Measurements from ENCODE around the gene PIRT. TPM values are rescaled to one million over a fixed set of nuclear protein-coding genes. Genes with fewer than 3 reads are reported as not detected.

The PIRT gene
- total RNA-seq, 1 donor from 2014 or later: not detected

- intact Hi-C loops (cut with micrococcal nuclease): no loop called here
Observed at GRCh38 chr17:10790491-10791401, 47.1 kb downstream of the PIRT start.

GRCh38 chr17:10789694-10790271 is 48.1 kb downstream of the PIRT start:
- intact Hi-C loops (cut with micrococcal nuclease): no loop called here

- intact Hi-C loops (cut with micrococcal nuclease): no loop called here
Observed at GRCh38 chr17:10787306-10788045, 50.4 kb downstream of the PIRT start.

GRCh38 chr17:10785295-10785694 is 52.6 kb downstream of the PIRT start:
- intact Hi-C loops (cut with micrococcal nuclease): no loop called here

- intact Hi-C loops (cut with micrococcal nuclease): no loop called here
Observed at GRCh38 chr17:10779609-10780008, 58.3 kb downstream of the PIRT start.

- intact Hi-C loops (cut with micrococcal nuclease): no loop called here
Observed at GRCh38 chr17:10777890-10778289, 60.0 kb downstream of the PIRT start.

- intact Hi-C loops (cut with micrococcal nuclease): no loop called here
Observed at GRCh38 chr17:10777131-10777807, 60.6 kb downstream of the PIRT start.

GRCh38 chr17:10776381-10776780 is 61.5 kb downstream of the PIRT start:
- intact Hi-C loops (cut with micrococcal nuclease): no loop called here

- intact Hi-C loops (cut with micrococcal nuclease): no loop called here
Observed at GRCh38 chr17:10775740-10776356, 62.0 kb downstream of the PIRT start.

- intact Hi-C loops (cut with micrococcal nuclease): no loop called here
Observed at GRCh38 chr17:10775058-10775457, 62.8 kb downstream of the PIRT start.

- intact Hi-C loops (cut with micrococcal nuclease): loop anchor here (5.0 kb wide), 1 partner anchor 74 kb away; no protein-coding TSS in a partner anchor
Observed at GRCh38 chr17:10773391-10773790, 64.5 kb downstream of the PIRT start.

Other genes starting within 250 kb of the PIRT start
- 5.0 TPM in 2 replicates for gene MYH3, start 180.8 kb downstream of the PIRT start, total RNA-seq
- gene SCO1, start 140.6 kb downstream of the PIRT start, total RNA-seq: 24.2 and 27.9 TPM in 2 replicates
- gene ADPRM, start 140.5 kb downstream of the PIRT start, total RNA-seq: 10.9 and 11.4 TPM in 2 replicates
- gene TMEM220, start 108.1 kb downstream of the PIRT start, total RNA-seq: 0.57 and 0.84 TPM in 2 replicates
- gene TMEM238L, start 34.0 kb downstream of the PIRT start, total RNA-seq: not detected in 2 replicates